HG02970 (cell line): ENCODE results near the gene APOOL.
"Not testable (repeated sequence)": the region's sequence is repeated elsewhere in the genome, so short reads cannot be mapped to it uniquely, and the experiment has no call there.

ENCODE experiments used
- ATAC-seq: cut with Tn5 transposase; IDR thresholded peaks from one replicate; pipeline ENCODE4 v1.9.1; 2021; ENCODE audit warnings: mild to moderate bottlenecking, moderate library complexity, moderate number of reproducible peaks; ENCODE audit not compliant: unreplicated experiment, low FRiP score

Gene APOOL

DNA sequence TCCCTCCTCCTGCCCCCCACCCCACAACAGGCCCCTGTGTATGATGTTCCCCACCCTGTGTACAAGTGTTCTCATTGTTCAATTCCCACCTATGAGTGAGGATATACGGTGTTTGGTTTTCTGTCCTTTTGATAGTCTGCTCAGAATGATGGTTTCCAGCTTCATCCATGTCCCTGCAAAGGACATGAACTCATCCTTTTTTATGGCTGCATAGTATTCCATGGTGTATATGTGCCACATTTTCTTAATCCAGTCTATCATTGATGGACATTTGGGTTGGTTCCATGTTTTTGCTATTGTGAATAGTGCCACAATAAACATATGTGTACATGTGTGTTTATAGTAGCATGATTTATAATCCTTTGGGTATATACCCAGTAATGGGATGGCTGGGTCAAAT, 73.6 kb downstream of the APOOL start:
- ATAC-seq: not testable (repeated sequence)

DNA sequence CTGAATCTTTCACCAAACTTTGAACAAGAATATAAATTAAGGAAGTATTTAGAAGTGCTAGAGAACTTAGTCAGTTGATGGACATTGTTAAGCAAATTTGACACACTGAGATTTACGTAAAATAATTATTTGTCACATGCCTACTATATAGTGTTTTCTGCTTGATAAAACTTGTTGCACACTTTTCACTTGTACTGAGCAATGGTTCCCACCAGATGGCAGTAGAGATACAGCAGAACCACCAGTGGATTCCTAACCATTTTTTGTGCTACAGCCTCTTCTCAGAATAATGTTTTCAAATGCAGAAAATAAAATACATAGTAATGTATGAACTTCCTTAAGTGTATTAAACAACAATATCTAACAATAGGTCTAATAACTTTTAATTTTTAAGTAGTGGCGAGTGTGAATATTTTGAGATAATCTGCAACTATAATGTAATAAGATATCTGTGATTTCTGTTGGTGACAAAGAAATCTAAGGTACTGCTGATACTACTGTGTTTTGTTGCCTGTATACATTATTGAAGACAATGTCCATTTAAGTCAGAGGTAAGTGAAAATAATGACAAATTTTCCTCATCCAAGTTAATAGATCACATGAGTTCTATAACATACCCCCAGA, 81.2 kb downstream of the APOOL start:
- peak; percentile 78 for ATAC-seq

DNA sequence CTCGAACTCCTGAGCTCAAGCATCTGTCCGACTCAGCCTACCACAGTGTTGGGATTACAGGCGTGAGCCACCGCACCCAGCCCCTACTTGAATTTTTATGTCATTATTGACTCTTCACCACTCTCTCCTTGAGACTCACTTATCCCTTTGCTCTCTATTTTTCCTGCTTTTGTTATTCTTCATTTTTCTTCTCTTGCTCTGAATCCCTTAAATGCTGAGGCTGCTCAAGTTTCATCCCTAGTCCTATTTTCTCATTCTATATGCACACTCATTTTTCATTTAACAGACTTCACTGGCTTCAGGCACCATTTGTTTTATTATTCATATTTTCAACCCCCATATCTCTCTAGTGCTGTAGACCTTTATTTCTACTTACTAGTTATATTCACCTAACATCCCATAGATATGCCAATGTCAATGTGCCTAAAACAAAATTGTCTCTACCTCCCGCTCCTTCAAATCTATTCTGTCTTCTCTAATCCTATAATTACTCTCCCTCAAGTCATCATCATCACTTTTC, 85.7 kb downstream of the APOOL start:
- no peak for ATAC-seq

DNA sequence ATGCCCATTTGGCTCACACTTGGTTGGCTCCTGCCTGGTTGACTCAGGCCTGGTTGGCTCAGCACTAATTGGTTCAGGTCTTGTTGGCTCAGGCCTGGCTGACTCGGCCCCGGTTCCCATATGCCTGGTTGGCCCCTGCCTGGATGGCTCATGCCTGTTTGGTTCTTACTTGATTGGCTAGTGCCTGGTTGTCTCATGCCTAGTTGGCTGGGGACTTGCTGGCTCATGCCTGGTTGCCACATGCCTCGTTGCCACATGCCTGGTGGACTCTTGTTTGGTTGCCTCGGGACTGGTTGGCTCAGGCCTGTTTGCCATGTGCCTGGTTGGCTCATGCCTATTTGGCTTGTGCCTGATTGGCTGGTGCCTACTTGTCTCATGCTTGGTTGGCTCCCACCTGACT, 103.7 kb downstream of the APOOL start:
- no peak for ATAC-seq

DNA sequence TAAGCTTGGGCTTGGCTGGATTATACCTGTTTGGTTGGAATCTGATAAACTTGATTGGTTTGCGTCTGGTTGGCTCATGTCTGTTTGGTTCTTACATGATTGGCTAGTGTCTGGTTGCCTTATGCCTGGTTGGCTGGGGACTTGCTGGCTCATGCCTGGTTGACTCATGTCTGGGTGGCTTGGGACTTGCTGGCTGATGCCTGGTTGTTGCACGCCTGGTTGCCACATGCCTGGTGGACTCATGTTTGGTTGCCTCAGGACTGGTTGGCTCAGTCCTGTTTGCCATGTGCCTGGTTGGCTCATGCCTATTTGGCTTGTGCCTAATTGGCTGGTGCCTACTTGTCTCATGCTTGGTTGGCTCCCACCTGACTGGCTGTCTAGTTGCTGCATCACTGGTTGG, 104.5 kb downstream of the APOOL start:
- no peak for ATAC-seq

DNA sequence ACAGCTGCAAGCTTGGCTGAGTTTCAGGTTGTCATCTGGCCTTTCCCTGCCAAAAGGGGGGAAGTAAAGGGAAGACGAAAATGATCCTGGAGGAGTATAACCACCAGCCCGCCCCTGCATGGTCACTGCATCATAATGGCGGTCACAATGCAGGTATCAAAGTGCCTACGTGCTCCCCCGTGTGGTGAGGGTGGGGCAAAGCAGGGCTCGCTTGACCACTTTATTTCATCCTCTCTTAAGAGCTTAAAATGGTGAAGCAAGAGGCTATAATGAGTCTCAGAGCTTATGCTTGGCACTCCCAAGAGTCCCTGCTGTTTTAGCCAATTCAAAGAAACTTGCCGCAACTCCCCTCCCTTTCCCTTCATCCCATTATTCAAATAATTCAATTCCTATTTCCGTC, 105.6 kb downstream of the APOOL start:
- ATAC-seq: no peak

DNA sequence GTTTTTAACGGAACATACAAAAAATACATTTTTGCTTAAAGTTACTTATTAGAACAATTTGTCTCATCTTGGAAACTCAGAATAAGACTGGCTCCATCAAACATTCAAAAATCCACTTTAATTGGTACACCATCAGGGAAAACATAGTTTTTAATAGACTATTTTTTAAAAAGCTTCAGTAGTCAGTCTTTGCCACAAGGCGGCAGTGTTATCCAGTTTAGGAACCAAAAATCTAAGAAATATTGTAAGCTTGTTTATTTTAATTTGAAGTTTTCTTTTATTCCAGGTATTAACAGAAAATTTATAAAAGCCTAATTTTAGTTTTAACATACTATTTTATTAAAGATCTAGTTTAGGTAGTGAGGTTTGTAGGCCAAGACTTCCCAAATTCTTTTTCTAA, 107.7 kb downstream of the APOOL start:
- ATAC-seq: no peak

DNA sequence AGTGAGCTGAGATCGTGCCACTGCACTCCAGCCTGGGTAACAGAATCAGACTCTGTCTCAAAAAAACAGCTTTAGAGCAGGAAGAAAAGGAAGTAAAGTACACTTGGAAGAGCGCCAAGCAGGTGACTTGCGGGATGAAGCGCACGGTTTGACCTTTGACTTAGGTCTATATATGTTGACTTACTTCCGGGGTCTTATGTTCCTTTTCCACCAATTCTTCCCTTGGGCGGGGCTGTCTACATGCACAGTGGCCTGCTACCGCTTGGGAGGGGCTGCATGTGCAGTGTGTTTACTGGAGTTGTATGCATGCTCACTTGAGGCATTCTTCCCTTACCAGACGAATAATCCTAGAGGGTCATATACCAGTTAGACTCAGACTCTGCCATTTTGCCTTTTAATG, 108.6 kb downstream of the APOOL start:
- no peak for ATAC-seq

DNA sequence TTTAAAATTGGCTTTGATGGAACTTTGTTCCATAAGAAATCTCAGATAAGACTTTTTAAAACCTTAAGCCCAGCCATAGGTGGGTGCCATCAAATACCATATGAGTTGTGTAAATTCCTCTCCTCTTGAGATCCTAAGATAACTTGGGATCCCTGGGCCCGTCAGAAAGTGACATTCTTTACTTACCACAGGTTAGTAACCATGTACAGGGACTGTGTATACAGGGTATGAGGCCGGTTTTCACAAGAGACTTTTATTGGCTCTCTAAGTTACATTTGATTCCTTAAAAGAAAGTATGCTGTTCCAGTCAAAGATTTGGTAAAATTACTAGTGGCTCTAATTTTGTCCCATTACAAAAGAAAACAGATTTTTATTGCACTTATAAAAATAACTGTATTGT, 110.1 kb downstream of the APOOL start:
- ATAC-seq: no peak

DNA sequence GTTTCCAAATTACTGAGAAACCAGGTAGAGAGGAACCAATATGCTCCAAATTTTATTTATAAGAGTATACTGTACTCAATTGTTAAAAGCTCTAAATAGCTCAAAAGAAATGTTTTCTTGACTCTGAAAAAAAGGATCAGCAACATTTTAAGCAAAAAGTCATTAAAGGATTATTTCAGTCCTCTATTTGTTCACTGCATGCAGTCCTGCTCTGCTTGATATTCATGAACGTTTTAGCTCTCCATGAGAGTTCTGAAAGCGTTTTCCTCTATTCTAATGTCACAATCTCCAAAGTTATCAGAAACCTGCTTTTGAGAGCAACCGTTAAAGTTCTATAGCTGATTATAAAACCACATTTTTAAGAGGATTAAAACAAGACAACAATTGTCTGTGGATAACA, 110.5 kb downstream of the APOOL start:
- no peak for ATAC-seq

DNA sequence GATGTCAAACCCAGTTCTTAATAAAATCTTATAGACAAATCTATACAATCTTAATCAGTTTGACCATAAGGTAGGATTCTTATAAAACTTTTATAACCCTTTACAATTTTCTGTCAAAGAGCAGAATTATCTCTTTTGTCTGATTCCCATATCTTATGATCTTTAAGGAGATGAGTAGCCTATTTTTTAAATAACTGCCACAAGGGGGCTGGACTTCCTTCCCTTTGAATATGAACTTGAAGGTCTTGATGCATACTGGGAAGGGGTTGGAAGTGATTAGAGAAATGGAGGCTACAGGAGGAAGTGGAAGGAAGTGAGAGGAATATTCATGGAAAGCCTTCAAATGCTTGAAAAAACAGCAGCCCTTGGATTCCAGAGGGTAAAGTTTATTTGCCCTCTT, 111.1 kb downstream of the APOOL start:
- no peak for ATAC-seq

DNA sequence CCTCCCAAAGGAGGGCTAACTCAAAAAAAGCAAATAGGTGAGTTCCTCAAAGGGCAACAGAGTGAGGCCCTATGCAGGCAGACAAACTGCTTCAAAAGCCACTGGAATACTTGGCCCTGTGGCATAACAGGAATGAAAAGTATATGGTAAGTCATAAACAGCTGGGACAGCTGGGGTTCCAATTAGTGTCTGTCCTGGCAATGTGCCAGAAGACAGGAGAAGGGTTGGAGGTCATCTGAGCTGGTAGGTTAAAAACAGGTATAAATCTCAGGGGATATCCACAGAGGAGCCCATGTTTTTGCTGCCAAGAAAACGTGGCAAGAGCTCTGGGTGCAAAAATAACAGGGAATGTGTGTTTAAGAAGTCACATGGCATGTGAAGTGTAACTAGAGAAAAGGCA, 111.6 kb downstream of the APOOL start:
- no peak for ATAC-seq

DNA sequence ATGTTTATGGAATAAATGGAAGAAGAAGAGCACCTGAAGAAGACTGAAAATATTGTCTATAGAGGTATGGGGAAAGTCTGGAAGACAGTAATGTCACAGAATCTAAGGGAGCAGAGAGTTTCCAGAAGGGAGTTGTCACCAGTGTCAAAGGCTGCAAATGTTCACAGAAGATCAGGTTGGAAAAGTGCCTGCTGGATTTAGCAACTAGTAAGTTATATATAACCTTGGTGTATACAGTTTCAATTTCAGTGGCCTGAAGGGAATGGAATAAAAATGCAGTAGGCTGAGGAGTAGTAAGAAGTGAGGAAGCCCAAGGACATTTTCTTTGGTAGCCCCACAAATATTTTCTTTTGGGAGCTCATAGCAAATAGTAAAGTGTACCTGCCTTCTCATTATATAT, 132.7 kb downstream of the APOOL start:
- no peak for ATAC-seq

DNA sequence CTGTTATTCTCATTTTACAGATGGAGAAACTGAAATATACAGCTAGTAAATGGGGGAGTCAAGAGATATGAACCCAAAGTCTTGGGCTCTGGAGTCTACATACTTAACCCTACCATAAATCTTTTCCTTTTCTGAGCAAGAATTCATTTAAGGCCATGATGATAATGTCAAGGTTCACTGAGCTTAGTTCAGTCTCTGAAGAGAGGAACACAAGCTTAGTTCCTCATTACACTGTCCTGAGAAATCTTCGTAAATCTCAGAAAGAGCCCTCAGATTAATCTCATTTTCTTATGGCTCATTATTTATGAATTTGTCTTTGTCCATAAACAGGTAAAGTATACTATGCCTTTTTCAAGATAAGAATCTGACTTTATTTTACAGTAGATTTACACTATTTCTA, 135.7 kb downstream of the APOOL start:
- no peak for ATAC-seq

DNA sequence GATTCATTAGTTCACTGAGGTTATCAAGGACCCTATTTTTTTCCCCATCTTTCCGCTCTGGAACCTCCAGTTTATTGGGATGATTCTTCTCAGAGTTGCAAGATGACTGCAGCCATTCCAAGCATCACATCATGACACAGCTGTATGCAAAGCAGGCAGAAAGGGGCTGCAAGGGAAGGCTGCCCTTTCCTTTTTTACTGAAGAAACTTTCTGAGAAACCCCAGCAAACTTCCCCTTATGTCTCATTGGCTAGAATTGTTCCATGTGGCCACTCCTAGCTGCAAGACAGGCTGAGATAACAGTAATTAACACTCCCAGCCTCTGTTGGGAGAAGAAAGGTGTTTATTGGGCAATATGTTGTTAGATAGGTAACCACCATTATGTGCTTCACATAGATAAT, 137.3 kb downstream of the APOOL start:
- ATAC-seq: no peak
